HEK293T (cell line): ENCODE results near the gene C15orf39.
"Not testable (repeated sequence)": the region's sequence is repeated elsewhere in the genome, so short reads cannot be mapped to it uniquely, and the experiment has no call there.

ENCODE experiments used
- CTCF ChIA-PET: fragments of 350-600 bp; formaldehyde crosslinking; extraction: SDS; loops from one replicate; lab custom pipeline; 2021; ENCODE audit warnings: antibody characterized with exemption, inconsistent platforms; lab: Yijun Ruan, JAX
- POLR2A ChIA-PET: fragments of 350-600 bp; formaldehyde crosslinking; extraction: SDS; loops from one replicate; lab custom pipeline; 2020; ENCODE audit warnings: antibody characterized with exemption, inconsistent platforms; lab: Yijun Ruan, JAX
- DNase-seq: peaks from one replicate; pipeline ENCODE4 v3.0.0; 2012; ENCODE audit warnings: mixed read lengths; ENCODE audit errors: extremely low spot score
- ARNT ChIP-seq: fragments of 450-650 bp; IDR thresholded peaks from 2 replicates; pipeline ENCODE4 v1.6.1; 2017; ENCODE audit warnings: mild to moderate bottlenecking
- BHLHE40 ChIP-seq: fragments of 450-650 bp; IDR thresholded peaks from 2 replicates; pipeline ENCODE4 v1.6.1; 2016; ENCODE audit warnings: mild to moderate bottlenecking, moderate library complexity, borderline replicate concordance
- CTBP1 ChIP-seq: fragments of 450-650 bp; IDR thresholded peaks from 2 replicates; pipeline ENCODE4 v1.6.1; 2016; ENCODE audit warnings: borderline replicate concordance
- ELF4 ChIP-seq: fragments of 450-650 bp; IDR thresholded peaks from 2 replicates; pipeline ENCODE4 v1.6.1; 2017; ENCODE audit warnings: antibody characterized with exemption
- FOXA1 ChIP-seq: fragments of 450-650 bp; IDR thresholded peaks from 2 replicates; pipeline ENCODE4 v1.6.1; 2016; ENCODE audit warnings: mild to moderate bottlenecking
- FOXK2 ChIP-seq: fragments of 450-650 bp; IDR thresholded peaks from 2 replicates; pipeline ENCODE4 v1.6.1; 2016; ENCODE audit warnings: mild to moderate bottlenecking
- FOXM1 ChIP-seq: fragments of 450-650 bp; IDR thresholded peaks from 2 replicates; pipeline ENCODE4 v1.6.1; 2017; ENCODE audit warnings: mild to moderate bottlenecking, borderline replicate concordance
- HDGF ChIP-seq: fragments of 450-650 bp; IDR thresholded peaks from 2 replicates; pipeline ENCODE4 v1.6.1; 2017; ENCODE audit warnings: antibody characterized with exemption, borderline replicate concordance
- L3MBTL2 ChIP-seq: fragments of 450-650 bp; conservative IDR thresholded peaks from 2 replicates; pipeline ENCODE4 v1.6.1; 2016; ENCODE audit warnings: mild to moderate bottlenecking
- LEF1 ChIP-seq: fragments of 450-650 bp; IDR thresholded peaks from 2 replicates; pipeline ENCODE4 v1.6.1; 2017; ENCODE audit warnings: mild to moderate bottlenecking, borderline replicate concordance
- NFRKB ChIP-seq: fragments of 450-650 bp; IDR thresholded peaks from 2 replicates; pipeline ENCODE4 v1.6.1; 2016; ENCODE audit warnings: mild to moderate bottlenecking, moderate library complexity
- SP1 ChIP-seq: fragments of 450-650 bp; IDR thresholded peaks from 2 replicates; pipeline ENCODE4 v1.6.1; 2017
- SUZ12 ChIP-seq: fragments of 450-650 bp; IDR thresholded peaks from 2 replicates; pipeline ENCODE4 v1.6.1; 2016; ENCODE audit warnings: mild to moderate bottlenecking
- TARDBP ChIP-seq: fragments of 450-650 bp; IDR thresholded peaks from 2 replicates; pipeline ENCODE4 v1.6.1; 2016
- ZNF384 ChIP-seq: fragments of 450-650 bp; IDR thresholded peaks from 2 replicates; pipeline ENCODE4 v1.6.1; 2016
- TF ChIP-seq, protein P1 (sequence below): fragments of 450-650 bp; IDR thresholded peaks from 2 replicates; pipeline ENCODE4 v1.6.1; 2016

The C15orf39 gene

GRCh38 chr15:75164625-75165350 is 36.9 kb upstream of the C15orf39 start:
- TF ChIP-seq FOXA1 (no peak), TARDBP (no peak), CTBP1 (no peak), ARNT (no peak), BHLHE40 (no peak), SP1 (no peak)
- TF ChIP-seq, protein P1, sequence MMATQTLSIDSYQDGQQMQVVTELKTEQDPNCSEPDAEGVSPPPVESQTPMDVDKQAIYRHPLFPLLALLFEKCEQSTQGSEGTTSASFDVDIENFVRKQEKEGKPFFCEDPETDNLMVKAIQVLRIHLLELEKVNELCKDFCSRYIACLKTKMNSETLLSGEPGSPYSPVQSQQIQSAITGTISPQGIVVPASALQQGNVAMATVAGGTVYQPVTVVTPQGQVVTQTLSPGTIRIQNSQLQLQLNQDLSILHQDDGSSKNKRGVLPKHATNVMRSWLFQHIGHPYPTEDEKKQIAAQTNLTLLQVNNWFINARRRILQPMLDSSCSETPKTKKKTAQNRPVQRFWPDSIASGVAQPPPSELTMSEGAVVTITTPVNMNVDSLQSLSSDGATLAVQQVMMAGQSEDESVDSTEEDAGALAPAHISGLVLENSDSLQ = no peak
- no peak for DNase-seq
- CTCF ChIA-PET = no interaction called here
- POLR2A ChIA-PET = interaction anchor here (1.3 kb wide), 1 partner anchor 37 kb away, joined by 3 read pairs; the partner anchor contains the start of gene C15orf39

GRCh38 chr15:75166489-75167063 is 35.1 kb upstream of the C15orf39 start:
- DNase-seq, POLR2A ChIA-PET: not testable (repeated sequence)
- CTCF ChIA-PET = interaction anchor here (1.4 kb wide), 1 partner anchor 12 kb away, joined by 3 read pairs; no protein-coding TSS in a partner anchor

- POLR2A ChIA-PET = no interaction called here
- TF ChIP-seq LEF1 (no peak), SP1 (no peak), ARNT (no peak), NFRKB (no peak)
- DNase-seq = no peak
- CTCF ChIA-PET = interaction anchor here (1.4 kb wide), 1 partner anchor 13 kb away, joined by 3 read pairs; no protein-coding TSS in a partner anchor
These were observed 33.9 kb upstream of the C15orf39 start for GRCh38 chr15:75167588-75168350.

GRCh38 chr15:75168374-75168773 is 33.3 kb upstream of the C15orf39 start:
- CTCF ChIA-PET = no interaction called here
- DNase-seq = no peak
- POLR2A ChIA-PET = no interaction called here
- no peak for TF ChIP-seq NFRKB
- no peak for TF ChIP-seq CTBP1
- no peak for TF ChIP-seq FOXA1
- no peak for TF ChIP-seq BHLHE40
- no peak for TF ChIP-seq FOXK2
- TF ChIP-seq ELF4 = no peak
- TF ChIP-seq SUZ12 = no peak
- TF ChIP-seq ARNT = no peak
- no peak for TF ChIP-seq HDGF
- no peak for TF ChIP-seq SP1
- TF ChIP-seq, protein P1 = no peak
- no peak for TF ChIP-seq FOXM1
- no peak for TF ChIP-seq LEF1

DNA sequence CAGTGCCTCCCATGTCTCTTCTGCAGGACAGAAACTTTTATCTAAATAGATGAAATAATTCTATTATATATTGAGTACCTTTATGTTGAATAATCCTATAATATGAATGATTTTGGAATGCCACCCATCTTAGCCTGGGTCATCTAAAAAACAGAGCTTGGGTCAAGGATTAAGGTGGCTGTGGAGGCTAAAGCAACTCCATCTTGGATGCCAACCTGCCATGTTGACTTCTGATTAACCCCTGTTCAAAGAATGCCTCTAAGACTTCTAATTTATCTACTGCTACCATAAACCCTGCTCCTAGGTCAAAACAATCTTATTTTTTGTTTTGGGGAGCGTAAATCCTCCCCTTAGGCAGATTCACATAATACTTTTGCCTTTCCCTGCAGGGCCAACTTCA is 31.5 kb upstream of the C15orf39 start:
- ChIA-PET CTCF (no interaction called here), POLR2A (interaction anchor here (1.0 kb wide), 1 partner anchor 32 kb away, joined by 5 read pairs; the partner anchor contains the start of gene C15orf39)
- no peak for DNase-seq
- no peak for TF ChIP-seq ARNT
- no peak for TF ChIP-seq BHLHE40
- TF ChIP-seq CTBP1 = no peak
- TF ChIP-seq L3MBTL2 = no peak
- no peak for TF ChIP-seq FOXA1
- TF ChIP-seq HDGF = no peak
- TF ChIP-seq, protein P1 = no peak
- TF ChIP-seq FOXK2 = no peak
- no peak for TF ChIP-seq TARDBP
- no peak for TF ChIP-seq FOXM1
- TF ChIP-seq LEF1 = no peak
- no peak for TF ChIP-seq NFRKB
- no peak for TF ChIP-seq ZNF384
- TF ChIP-seq ELF4 = no peak
- TF ChIP-seq SUZ12 = no peak
- TF ChIP-seq SP1 = no peak
